Embryonic facial prominence (tissue), 1 donor: ENCODE results near the gene GDPD3.

ENCODE experiments used
- DNase-seq: peaks from one replicate; pipeline ENCODE4 v3.0.0-alpha.2; 2016; ENCODE audit errors: extremely low spot score

The GDPD3 gene

GRCh38 chr16:30095166-30096078 lies 17.9 kb downstream of the GDPD3 start:
- no peak for DNase-seq

GRCh38 chr16:30094541-30095165 lies 18.7 kb downstream of the GDPD3 start:
- DNase-seq, result no peak

- no peak for DNase-seq
These were observed 20.8 kb downstream of the GDPD3 start for GRCh38 chr16:30092373-30093010.

GRCh38 chr16:30091474-30092372 lies 21.6 kb downstream of the GDPD3 start, which contains the start of gene TBX6:
Gene TBX6 (minus strand): TSS chr16:30091924. CDS start chr16:30091193, 731 bp downstream.
- peak; percentile 79 for DNase-seq

- no peak for DNase-seq
These were observed 22.6 kb downstream of the GDPD3 start for GRCh38 chr16:30090610-30091331.

GRCh38 chr16:30088832-30089624 lies 24.3 kb downstream of the GDPD3 start:
- DNase-seq, result no peak

- no peak for DNase-seq
These were observed 25.0 kb downstream of the GDPD3 start for GRCh38 chr16:30088237-30088831.

GRCh38 chr16:30087181-30087898 lies 26.0 kb downstream of the GDPD3 start:
- DNase-seq, result no peak

- no peak for DNase-seq
These were observed 26.8 kb downstream of the GDPD3 start for GRCh38 chr16:30086291-30087140.

- no peak for DNase-seq
These were observed 27.5 kb downstream of the GDPD3 start for GRCh38 chr16:30085820-30086219.

- no peak for DNase-seq
These were observed 28.1 kb downstream of the GDPD3 start for GRCh38 chr16:30085247-30085646.

- DNase-seq, result no peak
These were observed 28.5 kb downstream of the GDPD3 start for GRCh38 chr16:30084816-30085159.

- no peak for DNase-seq
These were observed 29.1 kb downstream of the GDPD3 start for GRCh38 chr16:30084096-30084815.

GRCh38 chr16:30083216-30084055 lies 29.9 kb downstream of the GDPD3 start:
- DNase-seq, result no peak

GRCh38 chr16:30082545-30083090 lies 30.7 kb downstream of the GDPD3 start:
- DNase-seq, result no peak

- no peak for DNase-seq
These were observed 33.9 kb downstream of the GDPD3 start for GRCh38 chr16:30079480-30079879.
